Ureter (tissue), 1 donor: ENCODE data around the gene RABGAP1. TPM values are rescaled to one million over a fixed set of nuclear protein-coding genes. Genes with fewer than 3 reads are reported as not detected.

Source experiments
- total RNA-seq: library from RNA; stranded (reverse); gene quantifications from one replicate; pipeline ENCODE4 v1.2.4, GENCODE V29; 2023
- donor health status: DM: yes; HTN: yes; CAD: no.

RABGAP1 gene
- total RNA-seq, 1 donor from 2014 or later = 96.4 TPM

Other genes with a start within 250 kb of the RABGAP1 start
- gene OR1L4, start 217.0 kb upstream of the RABGAP1 start, total RNA-seq = not detected
- not detected for gene OR1L6, start 198.7 kb upstream of the RABGAP1 start, total RNA-seq
- not detected for gene OR5C1, start 152.1 kb upstream of the RABGAP1 start, total RNA-seq
- not detected for gene OR1K1, start 140.9 kb upstream of the RABGAP1 start, total RNA-seq
- 17.9 TPM for gene PDCL, start 112.4 kb upstream of the RABGAP1 start, total RNA-seq
- 48.1 TPM for gene RC3H2, start 35.7 kb upstream of the RABGAP1 start, total RNA-seq
- gene ZBTB6, start 27.7 kb upstream of the RABGAP1 start, total RNA-seq = 9.8 TPM
- 10.7 TPM for gene ZBTB26, start 9.5 kb upstream of the RABGAP1 start, total RNA-seq
- 7.8 TPM for gene GPR21, start 92.6 kb downstream of the RABGAP1 start, total RNA-seq